ENCODE data around the gene SLC22A25. TPM values are rescaled to one million over a fixed set of nuclear protein-coding genes. Genes with fewer than 3 reads are reported as not detected.

Gene SLC22A25
- total RNA-seq, 4 donors from 2014 or later: 0.31 TPM; not detected in 3

- TF ChIP-seq CTCF (IDR thresholded peaks at IDR 0.05): no peak
- DNase-seq (ENCODE audit: low spot score): no peak
- ATAC-seq (ENCODE audit: low FRiP score): no peak
These were observed 13.6 kb downstream of the SLC22A25 start for GRCh38 chr11:63229815-63230214.

- ATAC-seq (ENCODE audit: low FRiP score) (no peak), DNase-seq (ENCODE audit: low spot score) (no peak)
- TF ChIP-seq CTCF (IDR thresholded peaks at IDR 0.05): no peak
These were observed 15.8 kb downstream of the SLC22A25 start for GRCh38 chr11:63227521-63228107.

GRCh38 chr11:63226488-63227114 lies 16.8 kb downstream of the SLC22A25 start:
- ATAC-seq (ENCODE audit: low FRiP score): no peak
- no peak for TF ChIP-seq CTCF (IDR thresholded peaks at IDR 0.05)
- DNase-seq (ENCODE audit: low spot score): no peak

- no peak for DNase-seq (ENCODE audit: low spot score)
- no peak for TF ChIP-seq CTCF (IDR thresholded peaks at IDR 0.05)
- ATAC-seq (ENCODE audit: low FRiP score): no peak
These were observed 29.3 kb downstream of the SLC22A25 start for GRCh38 chr11:63214093-63214492.

GRCh38 chr11:63212742-63213141 lies 30.7 kb downstream of the SLC22A25 start:
- no peak for TF ChIP-seq CTCF (IDR thresholded peaks at IDR 0.05)
- ATAC-seq (ENCODE audit: low FRiP score): no peak
- DNase-seq (ENCODE audit: low spot score): no peak

- TF ChIP-seq CTCF (IDR thresholded peaks at IDR 0.05): no peak
- DNase-seq (ENCODE audit: low spot score) (no peak), ATAC-seq (ENCODE audit: low FRiP score) (no peak)
These were observed 33.3 kb downstream of the SLC22A25 start for GRCh38 chr11:63210111-63210510.

Other genes starting within 250 kb of the SLC22A25 start
- gene SLC22A8, start 227.8 kb downstream of the SLC22A25 start, total RNA-seq: not detected
- gene SLC22A24, start 99.4 kb downstream of the SLC22A25 start, total RNA-seq: not detected
- gene SLC22A9, start 126.2 kb upstream of the SLC22A25 start, total RNA-seq: not detected
- gene PLAAT5, start 247.6 kb upstream of the SLC22A25 start, total RNA-seq: 10 to 100 TPM; 12.0 to 54.3 (median 27.9) TPM